Testis (tissue), 2 donors: ENCODE measurements around the gene PRELP.

Experiments used
- CTCF ChIP-seq, 3 experiments: fragments of 450-650 bp in 2 of 3; fragments of 200-600 bp in 1 of 3; sonication (generic) in 1 of 3; IDR thresholded peaks; one replicate each; pipeline ENCODE4 v1.5.1; 2016 to 2019; ENCODE audit warnings: antibody characterized with exemption in 3 of 3, mild to moderate bottlenecking in 2 of 3, moderate library complexity in 1 of 3
- POLR2A ChIP-seq: fragments of 450-650 bp; IDR thresholded peaks from one replicate; pipeline ENCODE4 v1.6.1; 2017; ENCODE audit warnings: antibody characterized with exemption, mild to moderate bottlenecking, moderate library complexity

GRCh38 chr1:203490607-203491006, 15.0 kb downstream of the PRELP start:
- TF ChIP-seq CTCF (IDR thresholded peaks at IDR 0.05) (no peak), POLR2A (no peak)
